Measurements from ENCODE around the gene SHISAL1. TPM values are rescaled to one million over a fixed set of nuclear protein-coding genes. Genes with fewer than 3 reads are reported as not detected.

SHISAL1 gene
- total RNA-seq, 1 experiment from 2014 or later = 1.1 TPM

DNA sequence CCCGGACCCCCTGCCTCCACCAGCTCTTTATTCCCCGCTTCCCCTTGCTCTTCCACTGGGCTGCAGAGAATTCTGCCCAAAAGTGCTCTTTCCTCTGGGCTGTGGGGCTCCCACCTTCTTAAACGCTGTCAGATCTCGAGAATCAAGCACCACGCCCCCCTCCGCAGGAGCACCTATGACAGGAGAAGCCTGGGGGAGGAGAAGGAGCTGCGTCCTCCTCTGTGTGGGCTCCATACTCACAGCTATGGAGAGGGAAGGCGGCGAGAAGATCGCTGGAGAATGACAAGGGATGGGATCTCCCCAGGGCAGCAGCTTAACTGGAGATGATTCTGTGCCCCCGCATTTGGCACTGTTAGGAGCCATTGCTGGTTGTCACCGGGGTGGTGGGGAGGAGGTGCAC lies 19.7 kb downstream of the SHISAL1 start:
- TF ChIP-seq, protein P1, sequence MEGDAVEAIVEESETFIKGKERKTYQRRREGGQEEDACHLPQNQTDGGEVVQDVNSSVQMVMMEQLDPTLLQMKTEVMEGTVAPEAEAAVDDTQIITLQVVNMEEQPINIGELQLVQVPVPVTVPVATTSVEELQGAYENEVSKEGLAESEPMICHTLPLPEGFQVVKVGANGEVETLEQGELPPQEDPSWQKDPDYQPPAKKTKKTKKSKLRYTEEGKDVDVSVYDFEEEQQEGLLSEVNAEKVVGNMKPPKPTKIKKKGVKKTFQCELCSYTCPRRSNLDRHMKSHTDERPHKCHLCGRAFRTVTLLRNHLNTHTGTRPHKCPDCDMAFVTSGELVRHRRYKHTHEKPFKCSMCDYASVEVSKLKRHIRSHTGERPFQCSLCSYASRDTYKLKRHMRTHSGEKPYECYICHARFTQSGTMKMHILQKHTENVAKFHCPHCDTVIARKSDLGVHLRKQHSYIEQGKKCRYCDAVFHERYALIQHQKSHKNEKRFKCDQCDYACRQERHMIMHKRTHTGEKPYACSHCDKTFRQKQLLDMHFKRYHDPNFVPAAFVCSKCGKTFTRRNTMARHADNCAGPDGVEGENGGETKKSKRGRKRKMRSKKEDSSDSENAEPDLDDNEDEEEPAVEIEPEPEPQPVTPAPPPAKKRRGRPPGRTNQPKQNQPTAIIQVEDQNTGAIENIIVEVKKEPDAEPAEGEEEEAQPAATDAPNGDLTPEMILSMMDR (conservative IDR thresholded peaks at IDR 0.05; ENCODE audit: low read depth, low read length) = no peak
- no peak for TF ChIP-seq EZH2phosphoT487 (IDR thresholded peaks at IDR 0.05; ENCODE audit: borderline replicate concordance, low read length)
- no peaks in the 10 kb centered on the region for H4K20me1 ChIP-seq (ENCODE audit: low read length)
- no peaks in the 10 kb centered on the region for H3K9me3 ChIP-seq (ENCODE audit: low read length)
- no TSS peak for BruUV-seq (replicated peaks)
- no peaks in the 10 kb centered on the region for H3K27me3 ChIP-seq (ENCODE audit: low read length)
- POLR2A ChIA-PET (ENCODE audit: unreplicated experiment) = interaction anchor here (0.6 to 0.7 kb wide), 2 partner anchors 14 to 117 kb away, joined by 3 read pairs; no protein-coding TSS in a partner anchor
- no peaks in the 10 kb centered on the region for H3F3A ChIP-seq (ENCODE audit: low read length, unreplicated experiment)
- H3K36me3 ChIP-seq (ENCODE audit: low read depth, low read length) = no peaks in the 10 kb centered on the region
- no peak overlapping the region for H3K4me2 ChIP-seq (ENCODE audit: low read length)
- H3K9ac ChIP-seq (ENCODE audit: low read length) = no peak overlapping the region
- ATAC-seq (no peak), DNase-seq (no peak)
- CTCF ChIA-PET = no interaction called here
- no peaks in the 10 kb centered on the region for H3K9me2 ChIP-seq (replicated peaks; ENCODE audit: low read length)
- no peaks in the 10 kb centered on the region for H3K79me2 ChIP-seq (ENCODE audit: low read length)
- H3K4me3 ChIP-seq (ENCODE audit: low read length) = no peak overlapping the region
- no peaks in the 10 kb centered on the region for H3K4me1 ChIP-seq (ENCODE audit: insufficient read depth, low read length)
- H2AFZ ChIP-seq (ENCODE audit: low read length) = no peak overlapping the region
- H3K27ac ChIP-seq (ENCODE audit: low read length) = no peak overlapping the region
- intact Hi-C loops (cut with micrococcal nuclease) = no loop called here

DNA sequence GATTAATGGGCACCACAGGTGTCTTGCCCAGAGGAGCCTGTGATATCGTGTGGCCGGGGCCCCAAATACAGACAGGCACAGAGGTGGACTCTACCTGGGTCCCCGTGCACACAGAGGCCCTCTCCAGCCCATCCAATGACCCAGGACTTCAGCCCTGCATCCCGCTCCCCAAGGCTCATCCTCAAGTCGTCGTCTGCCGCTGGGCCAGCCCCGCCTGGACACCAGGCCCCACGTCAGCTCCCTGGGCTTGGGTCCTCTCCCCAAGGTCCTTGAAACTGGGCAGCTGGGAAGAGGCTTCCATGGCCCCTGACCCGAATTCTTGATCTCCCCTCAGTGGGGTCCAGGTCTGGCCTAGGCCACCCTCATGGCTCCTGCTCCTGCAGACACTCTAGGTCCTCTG lies 20.2 kb downstream of the SHISAL1 start:
- no peak for ATAC-seq
- no peak overlapping the region for H2AFZ ChIP-seq (ENCODE audit: low read length)
- no peak overlapping the region for H3K9ac ChIP-seq (ENCODE audit: low read length)
- DNase-seq = no peak
- no peak overlapping the region for H3K27ac ChIP-seq (ENCODE audit: low read length)
- no peaks in the 10 kb centered on the region for H3K4me1 ChIP-seq (ENCODE audit: insufficient read depth, low read length)
- intact Hi-C loops (cut with micrococcal nuclease) = no loop called here
- H4K20me1 ChIP-seq (ENCODE audit: low read length) = no peaks in the 10 kb centered on the region
- TF ChIP-seq EZH2phosphoT487 (IDR thresholded peaks at IDR 0.05; ENCODE audit: borderline replicate concordance, low read length) = no peak
- TF ChIP-seq EZH2 (IDR thresholded peaks at IDR 0.05; ENCODE audit: low read length, unreplicated experiment) = no peak
- TF ChIP-seq, protein P1 (conservative IDR thresholded peaks at IDR 0.05; ENCODE audit: low read depth, low read length) = no peak
- no peaks in the 10 kb centered on the region for H3K36me3 ChIP-seq (ENCODE audit: low read depth, low read length)
- H3F3A ChIP-seq (ENCODE audit: low read length, unreplicated experiment) = no peaks in the 10 kb centered on the region
- H3K4me3 ChIP-seq (ENCODE audit: low read length) = no peak overlapping the region
- H3K79me2 ChIP-seq (ENCODE audit: low read length) = no peaks in the 10 kb centered on the region
- ChIA-PET CTCF (no interaction called here), POLR2A (ENCODE audit: unreplicated experiment) (interaction anchor here (0.6 kb wide), 1 partner anchor 117 kb away, joined by 3 read pairs; no protein-coding TSS in a partner anchor)
- H3K27me3 ChIP-seq (ENCODE audit: low read length) = no peaks in the 10 kb centered on the region
- H3K4me2 ChIP-seq (ENCODE audit: low read length) = no peak overlapping the region
- no peaks in the 10 kb centered on the region for H3K9me3 ChIP-seq (ENCODE audit: low read length)
- no peaks in the 10 kb centered on the region for H3K9me2 ChIP-seq (replicated peaks; ENCODE audit: low read length)
- no TSS peak for BruUV-seq (replicated peaks)

DNA sequence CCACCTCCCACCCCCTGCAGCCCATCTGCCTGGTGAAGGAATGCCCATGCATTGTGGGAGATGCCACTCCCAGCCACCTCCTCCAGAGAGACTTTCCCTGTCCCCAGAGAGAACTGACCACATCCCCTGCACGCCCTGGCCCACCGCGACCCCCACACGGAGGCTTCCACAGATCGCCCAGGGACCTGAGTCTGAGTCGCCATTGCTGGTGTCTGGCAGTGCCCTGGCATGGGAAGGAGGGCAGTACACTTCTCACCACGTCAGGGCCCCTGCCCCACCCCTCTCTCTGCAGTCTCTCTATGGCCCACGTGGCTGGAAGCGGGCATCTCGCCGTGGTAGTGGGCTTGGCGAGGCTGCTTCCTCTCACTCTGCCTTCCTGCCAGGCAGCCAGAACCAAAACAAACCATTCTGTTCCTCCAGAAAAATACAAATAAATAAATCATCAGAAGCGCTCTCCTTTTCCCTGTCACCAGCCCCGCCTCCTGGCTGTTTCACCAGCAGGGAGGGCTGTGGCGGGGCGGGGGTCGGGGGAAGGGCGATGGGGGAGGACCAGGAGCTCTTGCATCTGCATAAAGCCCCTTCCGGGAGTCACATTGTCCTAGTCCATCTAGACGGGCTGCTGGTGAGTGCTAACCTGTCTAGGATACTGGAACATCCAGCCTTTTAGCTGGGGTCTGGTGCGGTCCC lies 20.9 kb downstream of the SHISAL1 start:
- Histone ChIP-seq H3K79me2 (ENCODE audit: low read length) (no peaks in the 10 kb centered on the region), H3K27ac (ENCODE audit: low read length) (no peak overlapping the region), H3K4me2 (ENCODE audit: low read length) (no peak overlapping the region), H3K9me3 (ENCODE audit: low read length) (no peaks in the 10 kb centered on the region), H3K4me3 (ENCODE audit: low read length) (no peak overlapping the region), H3K36me3 (ENCODE audit: low read depth, low read length) (no peaks in the 10 kb centered on the region), H3K4me1 (ENCODE audit: insufficient read depth, low read length) (no peaks in the 10 kb centered on the region), H3K9me2 (replicated peaks; ENCODE audit: low read length) (no peaks in the 10 kb centered on the region), H4K20me1 (ENCODE audit: low read length) (no peaks in the 10 kb centered on the region), H3F3A (ENCODE audit: low read length, unreplicated experiment) (no peaks in the 10 kb centered on the region), H3K9ac (ENCODE audit: low read length) (no peak overlapping the region), H2AFZ (ENCODE audit: low read length) (no peak overlapping the region), H3K27me3 (ENCODE audit: low read length) (no peaks in the 10 kb centered on the region)
- POLR2A ChIA-PET (ENCODE audit: unreplicated experiment) = no interaction called here
- ATAC-seq = no peak
- TF ChIP-seq EZH2phosphoT487 (IDR thresholded peaks at IDR 0.05; ENCODE audit: borderline replicate concordance, low read length) (no peak), EZH2 (IDR thresholded peaks at IDR 0.05; ENCODE audit: low read length, unreplicated experiment) (no peak)
- TF ChIP-seq, protein P1 (conservative IDR thresholded peaks at IDR 0.05; ENCODE audit: low read depth, low read length) = no peak
- no TSS peak for BruUV-seq (replicated peaks)
- intact Hi-C loops (cut with micrococcal nuclease) = no loop called here
- CTCF ChIA-PET = no interaction called here
- no peak for DNase-seq

Data from PC-3 (cell line).